OCI-LY1 (cell line): ENCODE measurements around the gene GALNTL6.

Experiments
- EZH2 ChIP-seq: fragments of 200-600 bp; sonication (generic), shearing (Covaris generic); IDR thresholded peaks from 2 replicates; pipeline ENCODE4 v1.8.0; 2017; ENCODE audit warnings: borderline replicate concordance, mixed run types, mild to moderate bottlenecking, antibody characterized with exemption, low read length, moderate library complexity, mixed read lengths
- TF ChIP-seq, protein P1 (sequence below): fragments of 200-600 bp; sonication (generic), shearing (Covaris generic); IDR thresholded peaks from 2 replicates; pipeline ENCODE4 v1.5.1; 2017; ENCODE audit warnings: mild to moderate bottlenecking, antibody characterized with exemption, low read length, moderate library complexity, mixed read lengths

DNA sequence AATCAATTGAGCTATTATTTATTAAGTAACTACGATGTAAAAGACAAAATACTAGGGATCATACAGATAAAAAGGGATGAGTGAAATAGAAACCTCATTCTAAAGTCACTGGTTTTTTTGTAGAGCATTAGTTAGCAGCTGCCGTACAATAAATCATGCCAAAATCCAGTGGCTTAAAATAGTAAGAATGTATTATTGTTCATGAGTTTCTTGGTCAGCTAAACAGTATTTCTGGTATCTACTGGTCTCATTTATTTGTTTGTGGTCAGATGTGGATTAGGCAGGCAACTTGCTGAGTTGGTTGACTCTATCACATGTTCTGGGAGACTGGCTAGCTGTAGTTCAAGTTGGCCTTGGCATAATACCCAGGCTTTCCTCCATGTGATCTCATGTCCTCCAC is 667.3 kb downstream of the GALNTL6 start:
- TF ChIP-seq, protein P1, sequence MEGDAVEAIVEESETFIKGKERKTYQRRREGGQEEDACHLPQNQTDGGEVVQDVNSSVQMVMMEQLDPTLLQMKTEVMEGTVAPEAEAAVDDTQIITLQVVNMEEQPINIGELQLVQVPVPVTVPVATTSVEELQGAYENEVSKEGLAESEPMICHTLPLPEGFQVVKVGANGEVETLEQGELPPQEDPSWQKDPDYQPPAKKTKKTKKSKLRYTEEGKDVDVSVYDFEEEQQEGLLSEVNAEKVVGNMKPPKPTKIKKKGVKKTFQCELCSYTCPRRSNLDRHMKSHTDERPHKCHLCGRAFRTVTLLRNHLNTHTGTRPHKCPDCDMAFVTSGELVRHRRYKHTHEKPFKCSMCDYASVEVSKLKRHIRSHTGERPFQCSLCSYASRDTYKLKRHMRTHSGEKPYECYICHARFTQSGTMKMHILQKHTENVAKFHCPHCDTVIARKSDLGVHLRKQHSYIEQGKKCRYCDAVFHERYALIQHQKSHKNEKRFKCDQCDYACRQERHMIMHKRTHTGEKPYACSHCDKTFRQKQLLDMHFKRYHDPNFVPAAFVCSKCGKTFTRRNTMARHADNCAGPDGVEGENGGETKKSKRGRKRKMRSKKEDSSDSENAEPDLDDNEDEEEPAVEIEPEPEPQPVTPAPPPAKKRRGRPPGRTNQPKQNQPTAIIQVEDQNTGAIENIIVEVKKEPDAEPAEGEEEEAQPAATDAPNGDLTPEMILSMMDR = no peak
- TF ChIP-seq EZH2 = no peak
